ENCODE results near the gene NEXN. TPM values are rescaled to one million over a fixed set of nuclear protein-coding genes. Genes with fewer than 3 reads are reported as not detected.
A peak's percentile ranks its signal among the peaks of the same experiment; 100 is the strongest.

Gene NEXN
- total and polyA plus RNA-seq, 7 experiments from 2014 or later: 0.33 to 2.6 (median 0.78) TPM

DNA sequence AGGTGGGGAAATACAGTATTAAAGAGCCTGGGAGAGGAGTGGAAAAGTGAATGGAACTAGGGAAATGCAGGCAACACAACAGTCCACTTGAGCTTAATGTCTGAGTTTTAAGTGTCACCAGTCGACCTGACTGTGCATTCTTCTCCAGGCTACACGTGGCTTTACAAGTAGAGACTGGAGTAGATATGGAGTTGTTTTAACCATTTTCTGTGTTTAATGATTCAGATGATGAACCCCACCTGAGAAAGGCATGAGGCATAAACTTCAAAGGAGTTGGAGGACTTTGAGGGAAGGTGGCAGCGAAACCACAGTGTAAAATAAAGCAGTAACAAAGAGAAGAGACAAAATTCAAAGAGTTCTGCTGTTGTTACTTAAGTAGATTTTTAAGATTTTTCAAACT, 77.9 kb downstream of the NEXN start:
- DNase-seq (no peak), ATAC-seq (no peak)
- peaks cover 49 to 76% (median 67%) of the 10 kb centered on the region in 3 experiments for H3K36me3 ChIP-seq (ENCODE audit: control insufficient read depth in 2 of 3, insufficient read depth in 3 of 3, low read length in 3 of 3)
- Mint-ChIP-seq H3K9me3 (peaks cover 0 to 2% (median 0%) of the 10 kb centered on the region in 11 donors), H3K4me1 (peaks cover 30 to 67% (median 56%) of the 10 kb centered on the region in 7 donors), H3K4me3 (peak overlapping the region in 3 of 10 donors; percentile 11 to 15 (median 14)), H3K36me3 (peaks cover 25 to 61% (median 49%) of the 10 kb centered on the region in 5 donors), H3K27ac (peak overlapping the region; percentile 2 to 81 (median 47)), H3K27me3 (no peaks in the 10 kb centered on the region)
- no peaks in the 10 kb centered on the region for H3K27me3 ChIP-seq (ENCODE audit: control insufficient read depth in 2 of 2, insufficient read depth in 2 of 2, low read length in 2 of 2)
- H3K9me3 ChIP-seq (ENCODE audit: control insufficient read depth in 2 of 3, low read length in 3 of 3): no peaks in the 10 kb centered on the region
- H3K27ac ChIP-seq (ENCODE audit: low read depth, low read length): no peak overlapping the region
- POLR2A ChIA-PET: interaction anchor here (0.7 kb wide), 1 partner anchor 10 kb away, joined by 4 read pairs; no protein-coding TSS in a partner anchor
- no peak overlapping the region for H3K4me3 ChIP-seq (ENCODE audit: low read length)
- CTCF ChIA-PET: no interaction called here
- peaks cover 25 to 28% of the 10 kb centered on the region in 2 donors for H3K4me1 ChIP-seq (ENCODE audit: control insufficient read depth in 2 of 2, insufficient read depth in 2 of 2, low read length in 2 of 2)
- intact Hi-C loops (cut with micrococcal nuclease): loop anchor here in 1 of 2 donors (5.0 kb wide), 1 partner anchor 681 kb away; the partner anchor contains the start of gene IFI44

- no peaks in the 10 kb centered on the region for H3K27me3 ChIP-seq (ENCODE audit: control insufficient read depth in 2 of 2, insufficient read depth in 2 of 2, low read length in 2 of 2)
- H3K36me3 ChIP-seq (ENCODE audit: control insufficient read depth in 2 of 3, insufficient read depth in 3 of 3, low read length in 3 of 3): peaks cover 17 to 41% (median 40%) of the 10 kb centered on the region in 3 experiments
- no peak overlapping the region for H3K27ac ChIP-seq (ENCODE audit: low read depth, low read length)
- CTCF ChIA-PET: no interaction called here
- Mint-ChIP-seq H3K4me3 (peak overlapping the region in 5 of 10 donors; percentile 23 to 75 (median 56)), H3K27ac (no peak overlapping the region), H3K9me3 (no peaks in the 10 kb centered on the region), H3K27me3 (no peaks in the 10 kb centered on the region), H3K4me1 (peaks cover 41 to 90% (median 77%) of the 10 kb centered on the region in 7 donors), H3K36me3 (peaks cover 13 to 47% (median 42%) of the 10 kb centered on the region in 5 donors)
- H3K4me1 ChIP-seq (ENCODE audit: control insufficient read depth in 2 of 2, insufficient read depth in 2 of 2, low read length in 2 of 2): peaks cover 43 to 58% of the 10 kb centered on the region in 2 donors
- intact Hi-C loops (cut with micrococcal nuclease): loop anchor here in 1 of 2 donors (10.0 kb wide), 2 partner anchors 535 to 1895 kb away; partner anchors contain the start of gene ST6GALNAC3
- POLR2A ChIA-PET: interaction anchor here (0.7 to 3.1 kb wide), 2 partner anchors 8 to 38 kb away, joined by 3 to 25 read pairs; partner anchors contain the start of gene FUBP1
- DNase-seq (no peak), ATAC-seq (no peak)
- no peak overlapping the region for H3K4me3 ChIP-seq (ENCODE audit: low read length)
- H3K9me3 ChIP-seq (ENCODE audit: control insufficient read depth in 2 of 3, low read length in 3 of 3): no peaks in the 10 kb centered on the region
Measured at GRCh38 chr1:77970192-77970591, 81.8 kb downstream of the NEXN start.

DNA sequence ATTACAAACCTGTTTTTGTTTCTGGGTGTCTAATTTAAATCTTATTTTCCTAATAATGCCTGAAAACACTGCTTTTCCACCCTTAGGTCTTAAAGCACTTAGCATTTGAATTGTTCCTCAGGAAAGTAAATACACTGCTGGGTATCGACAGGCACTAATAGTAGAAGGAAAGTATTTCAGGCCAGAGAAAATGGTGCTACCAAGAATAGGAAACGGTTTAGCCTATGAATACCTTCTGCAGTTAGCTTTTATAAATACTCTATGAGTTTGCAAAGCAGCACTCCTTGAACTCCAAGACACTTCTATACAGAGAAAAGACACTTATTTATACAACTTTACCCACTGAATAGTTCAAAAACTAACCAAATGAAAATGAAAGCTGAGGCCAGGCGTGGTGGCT, 83.7 kb downstream of the NEXN start:
- Mint-ChIP-seq H3K27ac (peak overlapping the region in 6 of 9 donors; percentile 14 to 81 (median 48)), H3K27me3 (no peaks in the 10 kb centered on the region), H3K9me3 (no peaks in the 10 kb centered on the region), H3K36me3 (peaks cover 10 to 46% (median 36%) of the 10 kb centered on the region in 5 donors), H3K4me3 (peak overlapping the region in 9 of 10 donors; percentile 38 to 75 (median 59)), H3K4me1 (peaks cover 47 to 88% (median 76%) of the 10 kb centered on the region in 7 donors)
- CTCF ChIA-PET: no interaction called here
- H3K36me3 ChIP-seq (ENCODE audit: control insufficient read depth in 2 of 3, insufficient read depth in 3 of 3, low read length in 3 of 3): peaks cover 4 to 29% (median 22%) of the 10 kb centered on the region in 3 experiments
- POLR2A ChIA-PET: interaction anchor here (1.2 kb wide), 1 partner anchor 34 kb away, joined by 4 read pairs; no protein-coding TSS in a partner anchor
- H3K4me3 ChIP-seq (ENCODE audit: low read length): no peak overlapping the region
- H3K4me1 ChIP-seq (ENCODE audit: control insufficient read depth in 2 of 2, insufficient read depth in 2 of 2, low read length in 2 of 2): peaks cover 58 to 69% of the 10 kb centered on the region in 2 donors
- H3K27me3 ChIP-seq (ENCODE audit: control insufficient read depth in 2 of 2, insufficient read depth in 2 of 2, low read length in 2 of 2): no peaks in the 10 kb centered on the region
- no peaks in the 10 kb centered on the region for H3K9me3 ChIP-seq (ENCODE audit: control insufficient read depth in 2 of 3, low read length in 3 of 3)
- no peak for DNase-seq
- no peak for ATAC-seq
- intact Hi-C loops (cut with micrococcal nuclease): loop anchor here in 1 of 2 donors (10.0 kb wide), 2 partner anchors 537 to 1897 kb away; partner anchors contain the start of gene ST6GALNAC3
- no peak overlapping the region for H3K27ac ChIP-seq (ENCODE audit: low read depth, low read length)

DNA sequence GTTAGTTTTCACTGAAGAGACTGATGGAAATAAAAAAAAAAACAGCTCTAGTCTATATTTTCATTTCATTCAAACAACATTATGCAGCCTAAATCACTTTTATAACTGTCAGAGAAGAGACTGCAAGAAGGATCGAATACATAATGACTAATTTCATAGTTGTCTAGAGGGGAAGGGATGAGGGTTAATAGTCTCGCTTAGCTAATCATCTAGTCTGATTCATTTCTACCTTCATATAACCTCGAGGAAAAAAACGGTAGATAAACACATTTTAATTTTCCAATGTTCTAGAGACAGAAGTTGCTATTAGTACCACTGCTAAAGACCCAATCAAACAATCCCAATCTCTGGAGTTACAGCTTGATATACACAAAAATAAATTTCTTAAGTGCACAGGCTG, 87.0 kb downstream of the NEXN start:
- POLR2A ChIA-PET: interaction anchor here (0.6 to 1.5 kb wide), 5 partner anchors 10 to 540 kb away, joined by 3 to 14 read pairs (median 3); partner anchors contain the start of gene DNAJB4
- H3K27me3 ChIP-seq (ENCODE audit: control insufficient read depth in 2 of 2, insufficient read depth in 2 of 2, low read length in 2 of 2): no peaks in the 10 kb centered on the region
- peaks cover 4 to 31% (median 27%) of the 10 kb centered on the region in 5 donors for H3K36me3 Mint-ChIP-seq
- H3K27ac ChIP-seq (ENCODE audit: low read depth, low read length): peak overlapping the region; percentile 97
- no peaks in the 10 kb centered on the region for H3K9me3 ChIP-seq (ENCODE audit: control insufficient read depth in 2 of 3, low read length in 3 of 3)
- peaks cover 51 to 61% of the 10 kb centered on the region in 2 donors for H3K4me1 ChIP-seq (ENCODE audit: control insufficient read depth in 2 of 2, insufficient read depth in 2 of 2, low read length in 2 of 2)
- H3K4me1 Mint-ChIP-seq: peaks cover 39 to 68% (median 50%) of the 10 kb centered on the region in 7 donors
- no peaks in the 10 kb centered on the region for H3K9me3 Mint-ChIP-seq
- H3K4me3 ChIP-seq (ENCODE audit: low read length): peak overlapping the region; percentile 99
- no peak for DNase-seq
- H3K27me3 Mint-ChIP-seq: no peaks in the 10 kb centered on the region
- intact Hi-C loops (cut with micrococcal nuclease): loop anchor here in 1 of 2 donors (10.0 kb wide), 2 partner anchors 541 to 1901 kb away; partner anchors contain the start of gene ST6GALNAC3
- H3K27ac Mint-ChIP-seq: peak overlapping the region in 4 of 9 donors; percentile 46 to 89 (median 58)
- peak overlapping the region in 4 of 10 donors; percentile 68 to 82 (median 78) for H3K4me3 Mint-ChIP-seq
- no peak for ATAC-seq
- H3K36me3 ChIP-seq (ENCODE audit: control insufficient read depth in 2 of 3, insufficient read depth in 3 of 3, low read length in 3 of 3): peaks cover 0 to 10% (median 0%) of the 10 kb centered on the region in 3 experiments
- CTCF ChIA-PET: no interaction called here

- peak overlapping the region in 6 of 9 donors; percentile 8 to 89 (median 71) for H3K27ac Mint-ChIP-seq
- POLR2A ChIA-PET: interaction anchor here (0.6 to 1.5 kb wide), 9 partner anchors 11 to 541 kb away, joined by 3 to 14 read pairs (median 4); partner anchors contain the start of gene DNAJB4
- intact Hi-C loops (cut with micrococcal nuclease): loop anchor here in 1 of 2 donors (10.0 kb wide), 2 partner anchors 541 to 1901 kb away; partner anchors contain the start of gene ST6GALNAC3
- peaks cover 48 to 59% of the 10 kb centered on the region in 2 donors for H3K4me1 ChIP-seq (ENCODE audit: control insufficient read depth in 2 of 2, insufficient read depth in 2 of 2, low read length in 2 of 2)
- no peaks in the 10 kb centered on the region for H3K27me3 Mint-ChIP-seq
- no peaks in the 10 kb centered on the region for H3K9me3 Mint-ChIP-seq
- CTCF ChIA-PET: no interaction called here
- no peaks in the 10 kb centered on the region for H3K9me3 ChIP-seq (ENCODE audit: control insufficient read depth in 2 of 3, low read length in 3 of 3)
- ATAC-seq (no peak), DNase-seq (no peak)
- H3K4me1 Mint-ChIP-seq: peaks cover 44 to 68% (median 50%) of the 10 kb centered on the region in 7 donors
- H3K36me3 ChIP-seq (ENCODE audit: control insufficient read depth in 2 of 3, insufficient read depth in 3 of 3, low read length in 3 of 3): peaks cover 0 to 10% (median 0%) of the 10 kb centered on the region in 3 experiments
- peak overlapping the region in 4 of 10 donors; percentile 68 to 82 (median 78) for H3K4me3 Mint-ChIP-seq
- peak overlapping the region; percentile 99 for H3K4me3 ChIP-seq (ENCODE audit: low read length)
- H3K36me3 Mint-ChIP-seq: peaks cover 4 to 31% (median 27%) of the 10 kb centered on the region in 5 donors
- peak overlapping the region; percentile 97 for H3K27ac ChIP-seq (ENCODE audit: low read depth, low read length)
- H3K27me3 ChIP-seq (ENCODE audit: control insufficient read depth in 2 of 2, insufficient read depth in 2 of 2, low read length in 2 of 2): no peaks in the 10 kb centered on the region
Measured at GRCh38 chr1:77975907-77976306, 87.5 kb downstream of the NEXN start.

DNA sequence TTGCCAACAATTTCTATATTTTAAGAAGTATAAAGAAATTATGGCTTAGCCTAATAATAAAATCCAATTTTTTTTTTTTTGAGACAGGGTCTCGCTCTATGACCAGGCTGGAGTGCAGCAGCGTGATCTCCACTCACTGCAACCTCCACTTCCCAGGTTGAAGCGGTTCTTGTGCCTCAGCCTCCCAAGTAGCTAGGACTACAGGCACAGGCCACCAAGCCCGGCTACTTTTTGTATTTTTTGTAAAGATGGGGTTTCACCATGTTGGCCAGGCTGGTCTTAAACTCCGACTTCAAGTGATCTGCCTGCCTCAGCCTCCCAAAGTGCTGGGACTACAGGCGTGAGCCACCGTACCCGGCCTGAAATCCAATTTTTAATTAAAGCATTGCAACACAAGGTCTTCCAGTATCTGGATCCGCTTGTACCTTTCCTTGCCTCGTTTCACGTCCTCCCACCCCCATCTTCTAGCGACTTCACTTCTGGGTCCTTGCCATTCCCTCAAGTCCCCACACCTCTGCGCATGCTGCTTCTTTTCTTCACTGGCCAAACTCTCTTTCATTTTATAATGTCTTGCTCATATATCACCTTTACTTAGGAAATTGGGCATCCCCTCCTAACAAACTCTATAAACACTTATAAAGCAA, 88.1 kb downstream of the NEXN start:
- POLR2A ChIA-PET: interaction anchor here (0.6 to 2.5 kb wide), 10 partner anchors 18 to 1676 kb away, joined by 3 to 19 read pairs (median 4); partner anchors contain the start of genes DNAJB4 and ZZZ3
- Histone ChIP-seq H3K4me1 (ENCODE audit: control insufficient read depth in 2 of 2, insufficient read depth in 2 of 2, low read length in 2 of 2) (peaks cover 44 to 53% of the 10 kb centered on the region in 2 donors), H3K27ac (ENCODE audit: low read depth, low read length) (peak overlapping the region; percentile 97), H3K4me3 (ENCODE audit: low read length) (peak overlapping the region; percentile 99), H3K27me3 (ENCODE audit: control insufficient read depth in 2 of 2, insufficient read depth in 2 of 2, low read length in 2 of 2) (no peaks in the 10 kb centered on the region), H3K9me3 (ENCODE audit: control insufficient read depth in 2 of 3, low read length in 3 of 3) (no peaks in the 10 kb centered on the region), H3K36me3 (ENCODE audit: control insufficient read depth in 2 of 3, insufficient read depth in 3 of 3, low read length in 3 of 3) (peaks cover 0 to 10% (median 0%) of the 10 kb centered on the region in 3 experiments)
- H3K27me3 Mint-ChIP-seq: no peaks in the 10 kb centered on the region
- H3K27ac Mint-ChIP-seq: peak overlapping the region in 5 of 9 donors; percentile 29 to 80 (median 69)
- peaks cover 4 to 26% (median 23%) of the 10 kb centered on the region in 5 donors for H3K36me3 Mint-ChIP-seq
- H3K4me3 Mint-ChIP-seq: peak overlapping the region in 2 of 10 donors; percentile 81 to 89
- H3K4me1 Mint-ChIP-seq: peaks cover 43 to 67% (median 45%) of the 10 kb centered on the region in 7 donors
- CTCF ChIA-PET: no interaction called here
- intact Hi-C loops (cut with micrococcal nuclease): loop anchor here in 1 of 2 donors (10.0 kb wide), 2 partner anchors 542 to 1902 kb away; partner anchors contain the start of gene ST6GALNAC3
- DNase-seq (peak in 1 of 9 donors; percentile 10), ATAC-seq (no peak)
- H3K9me3 Mint-ChIP-seq: no peaks in the 10 kb centered on the region

All from naive thymus-derived CD4-positive, alpha-beta T cell (primary cell).